GM18870 (cell line): ENCODE data around the gene MINK1.
"Not testable (repeated sequence)": the region's sequence is repeated elsewhere in the genome, so short reads cannot be mapped to it uniquely, and the experiment has no call there.

Experiments used
- ATAC-seq: cut with Tn5 transposase; IDR thresholded peaks from one replicate; pipeline ENCODE4 v1.9.1; 2021; ENCODE audit warnings: moderate library complexity; ENCODE audit not compliant: unreplicated experiment

MINK1 gene

DNA sequence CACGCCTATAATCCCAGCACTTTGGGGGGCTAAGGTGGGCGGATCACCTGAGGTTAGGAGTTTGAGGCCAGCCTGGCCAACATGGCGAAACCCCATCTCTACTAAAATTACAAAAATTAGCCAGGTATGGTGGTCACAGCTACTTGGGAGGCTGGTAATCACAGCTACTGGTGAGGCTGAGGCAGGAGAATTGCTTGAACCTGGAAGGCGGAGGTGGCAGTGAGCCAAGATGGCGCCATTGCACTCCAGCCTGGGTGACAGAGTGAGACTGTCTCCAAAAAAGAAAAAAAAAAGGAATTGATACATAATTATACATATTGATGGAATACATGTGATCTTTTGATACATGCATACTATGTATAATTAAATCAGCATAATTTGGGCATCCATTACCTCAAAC is 34.4 kb downstream of the MINK1 start:
- ATAC-seq, result not testable (repeated sequence)

DNA sequence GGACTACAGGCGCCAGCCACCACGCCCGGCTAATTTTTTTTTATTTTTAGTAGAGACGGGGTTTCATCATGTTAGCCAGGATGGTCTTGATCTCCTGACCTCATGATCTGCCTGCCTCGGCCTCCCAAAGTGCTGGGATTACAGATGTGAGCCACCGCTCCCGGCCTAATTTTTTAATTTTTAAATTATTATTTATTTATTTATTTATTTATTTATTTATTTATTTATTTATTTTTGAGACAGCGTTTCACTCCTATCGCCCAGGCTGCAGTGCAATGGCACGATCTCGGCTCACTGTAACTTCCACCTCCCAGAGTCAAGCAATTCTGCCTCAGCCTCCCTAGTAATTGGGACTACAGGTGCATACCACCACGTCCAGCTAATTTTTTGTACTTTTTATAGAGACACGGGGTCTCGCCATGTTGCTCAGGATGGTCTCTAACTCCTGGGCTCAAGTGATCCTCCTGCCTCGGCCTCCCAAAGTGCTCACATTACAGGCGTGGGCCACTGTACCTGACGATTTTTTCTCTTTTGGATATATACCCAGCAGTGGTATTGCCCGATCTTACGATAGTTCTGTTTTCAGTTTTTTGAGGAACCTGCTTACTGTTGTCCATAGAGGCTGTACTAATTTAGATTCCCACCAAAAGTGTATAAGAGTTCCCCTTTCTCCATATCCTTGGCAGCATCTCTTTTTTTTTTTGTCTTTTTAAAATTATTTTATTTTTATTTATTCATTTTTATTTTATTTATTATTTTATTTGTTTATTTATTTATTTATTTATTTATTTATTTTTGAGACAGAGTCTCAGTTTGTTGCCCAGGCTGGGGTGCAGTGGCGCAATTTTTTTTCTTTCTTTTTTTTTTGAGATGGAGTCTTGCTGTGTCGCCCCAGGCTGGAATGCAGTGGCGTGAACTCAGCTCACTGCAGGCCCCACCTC is 36.2 kb downstream of the MINK1 start:
- not testable (repeated sequence) for ATAC-seq

DNA sequence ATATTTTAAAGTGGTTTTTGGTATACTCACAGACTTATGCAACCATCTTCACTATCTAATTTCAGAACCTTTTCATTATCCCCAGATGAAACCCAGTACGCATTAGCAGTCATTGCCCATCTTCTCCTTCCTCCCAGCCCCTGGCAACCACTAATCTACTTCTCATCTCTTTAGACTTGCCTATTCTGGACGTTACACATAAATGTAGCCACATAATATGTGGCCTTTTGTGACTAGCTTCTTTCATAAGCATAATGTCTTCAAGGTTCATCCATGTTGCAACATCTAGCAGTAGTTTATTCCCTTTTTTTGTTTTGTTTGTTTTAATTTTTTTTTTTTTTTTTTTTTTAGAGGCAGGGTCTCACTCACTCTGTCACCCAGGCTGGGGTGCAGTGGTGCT is 37.7 kb downstream of the MINK1 start:
- no peak for ATAC-seq

DNA sequence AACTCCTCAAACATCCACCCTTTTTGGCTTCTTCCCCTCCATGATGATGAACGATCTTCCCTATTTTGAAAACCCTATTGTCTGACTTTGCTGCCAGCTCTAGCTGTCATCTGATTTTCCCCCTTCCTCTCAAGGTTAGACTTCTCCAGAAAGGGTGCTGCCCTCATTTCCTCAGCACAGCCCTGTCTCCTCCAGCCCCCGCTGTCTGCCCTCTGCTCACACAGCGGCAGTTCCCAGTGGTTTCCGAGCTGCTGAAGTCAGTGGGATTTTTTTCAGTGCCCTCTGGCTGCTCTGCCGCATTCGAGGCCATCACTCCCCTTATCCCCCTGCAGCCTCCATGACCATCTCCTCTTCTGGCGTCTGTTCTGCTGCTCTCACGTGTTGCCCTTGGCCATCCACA is 39.6 kb downstream of the MINK1 start:
- no peak for ATAC-seq

DNA sequence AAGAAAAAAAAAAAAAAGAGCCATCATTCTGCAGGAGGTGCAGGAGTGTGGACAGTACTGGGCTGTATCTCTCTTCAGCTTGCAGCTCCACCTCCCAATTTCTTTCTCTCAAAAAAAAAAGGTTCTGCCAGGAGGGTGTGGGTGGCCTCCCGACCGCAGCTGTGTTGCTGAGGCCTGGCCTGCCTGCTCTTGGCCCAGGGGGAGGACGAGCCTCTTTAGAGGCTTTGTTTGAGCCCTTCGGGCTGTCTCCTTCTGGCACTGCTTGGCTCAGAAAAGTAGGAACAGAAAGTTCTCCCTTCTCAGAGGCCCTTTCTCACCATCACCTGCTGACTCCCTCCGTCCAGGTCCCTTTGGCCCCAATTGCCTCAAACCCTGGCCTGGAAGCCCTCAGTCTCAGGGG is 43.9 kb downstream of the MINK1 start:
- ATAC-seq, result no peak

DNA sequence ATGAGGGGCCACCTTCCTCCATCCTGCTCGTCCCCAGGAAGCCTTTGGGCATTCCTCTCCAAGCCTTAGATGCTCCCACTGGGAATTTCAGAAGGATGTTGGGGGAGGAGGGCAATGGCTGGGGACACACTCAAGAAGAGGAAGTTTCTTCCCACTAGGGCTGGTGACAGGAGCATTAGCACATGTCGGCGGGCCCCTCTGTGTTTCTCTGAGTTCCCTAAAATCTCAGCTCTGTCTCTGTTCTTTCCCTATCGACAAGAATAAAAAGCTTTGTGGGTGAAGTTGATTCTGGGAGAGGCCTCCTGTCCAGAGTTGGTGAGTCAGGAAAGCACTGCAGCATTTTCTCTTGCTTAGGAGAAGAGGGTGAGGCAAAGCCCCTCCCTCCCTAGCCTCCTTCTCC is 46.5 kb downstream of the MINK1 start:
- ATAC-seq, result no peak

DNA sequence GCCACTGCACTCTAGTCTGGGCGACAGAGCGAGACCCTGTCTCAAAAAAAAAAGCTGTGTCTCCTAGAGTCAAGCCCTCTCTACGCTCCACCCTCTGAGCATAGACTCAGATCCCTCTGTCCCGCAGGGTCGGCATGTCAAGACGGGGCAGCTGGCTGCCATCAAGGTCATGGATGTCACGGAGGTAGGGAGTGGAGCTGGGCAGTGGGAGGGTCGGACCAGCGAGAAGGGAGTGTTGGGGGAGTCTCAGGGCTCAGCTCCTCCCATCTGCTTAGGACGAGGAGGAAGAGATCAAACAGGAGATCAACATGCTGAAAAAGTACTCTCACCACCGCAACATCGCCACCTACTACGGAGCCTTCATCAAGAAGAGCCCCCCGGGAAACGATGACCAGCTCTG is 47.7 kb downstream of the MINK1 start:
- ATAC-seq, result no peak

DNA sequence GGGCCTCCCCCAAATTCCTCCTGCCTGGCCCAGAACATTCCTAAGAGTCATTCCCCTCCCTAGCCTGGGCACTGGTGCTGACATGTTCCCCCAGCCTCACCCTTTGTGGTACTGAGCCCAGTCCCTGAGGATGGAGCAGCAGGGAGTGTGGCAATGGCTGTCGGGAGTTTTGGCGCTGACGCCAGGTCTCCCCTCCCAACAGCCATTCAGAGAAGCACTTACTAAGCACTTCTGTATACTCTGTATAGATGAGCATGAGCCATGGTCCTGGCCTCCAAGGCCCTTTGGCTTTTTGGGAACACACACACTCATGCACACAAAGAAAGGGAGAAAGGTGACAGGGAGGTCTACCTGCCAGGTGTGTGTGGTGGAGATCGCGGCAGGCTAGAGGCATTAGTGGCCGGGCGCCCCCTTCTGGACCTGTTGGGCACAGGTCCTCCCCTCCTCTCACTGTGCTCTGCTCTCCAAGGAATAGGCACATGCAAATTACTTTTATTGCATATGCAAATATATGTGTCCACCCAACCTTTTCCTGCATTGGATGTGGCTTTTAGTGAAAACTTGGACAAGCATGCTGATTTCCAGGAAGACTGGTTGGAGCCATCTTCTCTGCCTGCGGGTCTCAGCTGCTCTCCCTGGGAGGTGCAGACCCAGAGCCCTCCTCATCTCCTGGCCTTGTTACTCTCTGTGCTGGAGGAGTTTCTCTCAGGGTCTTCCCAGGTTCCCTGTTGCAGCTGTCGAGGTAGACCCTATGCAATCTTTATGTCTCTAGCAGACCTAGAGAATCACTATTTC is 48.8 kb downstream of the MINK1 start:
- ATAC-seq, result no peak

DNA sequence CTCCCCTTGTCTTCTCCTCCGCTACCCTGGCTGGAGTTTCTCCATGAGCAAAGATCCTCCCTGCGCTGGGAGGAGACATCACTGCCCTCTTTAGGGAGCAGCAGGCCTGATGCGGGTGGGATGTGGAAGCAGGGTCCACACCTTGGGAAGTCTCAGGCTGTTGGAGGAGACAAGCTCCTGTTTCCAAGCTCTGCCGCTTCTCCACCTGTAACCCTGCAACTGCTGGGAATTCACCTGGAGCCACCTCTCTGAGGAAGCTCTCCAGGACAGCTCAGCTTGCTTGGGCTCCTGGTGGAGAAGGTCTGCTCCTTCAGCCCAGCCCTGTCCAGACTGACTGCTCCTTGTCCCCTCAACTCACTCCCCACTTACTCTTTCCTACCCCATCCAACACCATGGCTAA is 51.3 kb downstream of the MINK1 start:
- no peak for ATAC-seq

DNA sequence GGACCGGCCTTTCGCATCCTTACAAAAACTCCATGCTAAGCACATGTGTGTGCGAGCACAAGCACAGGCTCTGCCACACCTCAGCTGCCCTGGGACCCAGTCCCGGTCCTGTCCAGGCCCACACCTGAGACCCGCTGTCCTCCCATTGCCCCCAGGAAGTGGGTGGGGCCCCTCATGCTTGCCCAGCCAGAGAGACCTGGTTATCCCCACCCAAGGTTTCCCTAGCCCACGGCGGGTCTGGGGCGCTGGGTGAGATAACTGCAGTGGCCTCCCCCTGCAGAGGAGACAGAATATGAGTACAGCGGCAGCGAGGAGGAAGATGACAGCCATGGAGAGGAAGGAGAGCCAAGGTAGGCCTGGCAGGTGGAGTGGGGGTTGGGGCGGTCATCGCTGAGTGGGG is 53.7 kb downstream of the MINK1 start:
- ATAC-seq, result no peak

DNA sequence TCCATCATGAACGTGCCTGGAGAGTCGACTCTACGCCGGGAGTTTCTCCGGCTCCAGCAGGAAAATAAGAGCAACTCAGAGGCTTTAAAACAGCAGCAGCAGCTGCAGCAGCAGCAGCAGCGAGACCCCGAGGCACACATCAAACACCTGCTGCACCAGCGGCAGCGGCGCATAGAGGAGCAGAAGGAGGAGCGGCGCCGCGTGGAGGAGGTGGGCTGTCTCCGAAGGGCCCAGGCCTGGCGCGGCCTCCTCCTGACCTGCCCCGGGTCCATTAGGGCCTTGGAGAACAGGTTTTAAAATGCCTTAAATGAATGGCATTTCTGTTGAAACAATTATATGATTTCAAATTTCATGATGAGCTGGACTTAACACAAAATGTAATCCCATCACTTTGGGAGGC is 54.4 kb downstream of the MINK1 start:
- ATAC-seq, result no peak

DNA sequence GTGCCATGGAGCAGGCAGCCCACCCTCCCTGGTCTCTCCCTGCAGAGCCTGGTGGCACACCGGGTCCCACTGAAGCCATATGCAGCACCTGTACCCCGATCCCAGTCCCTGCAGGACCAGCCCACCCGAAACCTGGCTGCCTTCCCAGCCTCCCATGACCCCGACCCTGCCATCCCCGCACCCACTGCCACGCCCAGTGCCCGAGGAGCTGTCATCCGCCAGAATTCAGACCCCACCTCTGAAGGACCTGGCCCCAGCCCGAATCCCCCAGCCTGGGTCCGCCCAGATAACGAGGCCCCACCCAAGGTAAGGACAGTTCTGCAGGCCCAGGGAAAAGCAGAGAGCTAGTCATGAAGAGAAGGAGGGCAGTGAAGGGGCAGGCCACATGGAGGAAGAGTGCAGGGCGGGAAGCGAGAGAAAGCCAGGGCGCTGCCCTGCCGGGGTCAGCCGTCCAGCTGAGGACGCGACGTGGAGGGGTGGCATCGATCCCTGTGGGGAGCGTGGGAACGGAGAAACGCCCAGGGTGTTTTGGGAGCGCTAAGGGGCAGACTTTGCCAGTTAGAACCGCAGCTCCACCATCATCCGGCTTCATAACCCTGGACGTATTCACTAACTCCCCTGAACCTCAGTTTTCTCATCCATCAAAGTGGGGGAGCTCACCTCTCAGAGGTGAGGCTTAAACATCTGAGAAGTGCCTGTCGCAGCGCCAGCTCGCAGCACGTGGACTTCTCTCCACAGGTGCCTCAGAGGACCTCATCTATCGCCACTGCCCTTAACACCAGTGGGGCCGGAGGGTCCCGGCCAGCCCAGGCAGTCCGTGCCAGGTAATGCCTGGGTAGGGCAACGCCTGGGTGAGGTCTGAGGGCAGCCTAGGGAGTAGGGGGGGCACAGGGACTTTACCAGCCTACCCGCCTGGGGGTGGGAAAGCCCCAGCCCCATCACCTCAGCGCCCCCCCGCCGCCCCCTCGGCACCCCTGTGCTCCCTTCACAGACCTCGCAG is 58.6 kb downstream of the MINK1 start:
- ATAC-seq, result no peak

DNA sequence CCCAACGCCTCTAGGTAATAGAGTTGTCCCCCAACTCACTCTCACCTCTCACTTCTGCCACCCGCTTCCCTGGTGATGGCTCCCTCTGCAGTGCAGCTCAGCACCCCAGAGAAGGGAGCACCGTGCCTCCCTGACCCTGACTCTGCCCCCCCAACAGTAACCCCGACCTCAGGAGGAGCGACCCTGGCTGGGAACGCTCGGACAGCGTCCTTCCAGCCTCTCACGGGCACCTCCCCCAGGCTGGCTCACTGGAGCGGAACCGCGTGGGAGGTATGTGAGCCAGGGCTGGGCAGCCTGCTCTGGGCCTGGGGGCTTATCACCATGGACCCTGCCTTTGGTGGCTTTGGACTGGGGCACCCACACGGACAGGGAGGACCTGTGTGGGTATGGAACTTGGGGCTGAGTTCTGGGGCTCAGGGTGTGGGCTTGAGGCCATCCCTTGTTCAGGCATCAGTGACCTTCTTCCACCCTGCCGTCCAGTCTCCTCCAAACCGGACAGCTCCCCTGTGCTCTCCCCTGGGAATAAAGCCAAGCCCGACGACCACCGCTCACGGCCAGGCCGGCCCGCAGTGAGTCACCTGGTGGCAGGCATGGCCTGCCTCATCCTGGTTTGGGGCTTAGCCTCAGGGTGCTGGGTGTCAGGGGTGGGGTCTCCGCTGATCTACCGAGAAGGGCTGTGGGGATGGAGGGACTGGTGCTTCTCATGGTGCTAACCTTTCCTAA is 59.5 kb downstream of the MINK1 start:
- ATAC-seq, result no peak

DNA sequence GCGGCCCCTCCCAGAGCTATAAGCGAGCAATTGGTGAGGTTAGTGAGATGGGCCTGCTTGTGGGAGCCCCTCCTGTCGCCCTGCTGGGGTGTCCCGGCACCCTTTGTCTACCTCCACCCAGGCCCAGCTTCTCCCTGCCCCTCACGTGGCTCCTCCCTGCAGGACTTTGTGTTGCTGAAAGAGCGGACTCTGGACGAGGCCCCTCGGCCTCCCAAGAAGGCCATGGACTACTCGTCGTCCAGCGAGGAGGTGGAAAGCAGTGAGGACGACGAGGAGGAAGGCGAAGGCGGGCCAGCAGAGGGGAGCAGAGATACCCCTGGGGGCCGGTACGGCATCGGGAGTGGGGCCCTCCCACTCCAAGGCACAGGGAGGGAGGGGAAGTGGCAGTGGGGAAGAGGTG is 60.1 kb downstream of the MINK1 start:
- ATAC-seq, result no peak

DNA sequence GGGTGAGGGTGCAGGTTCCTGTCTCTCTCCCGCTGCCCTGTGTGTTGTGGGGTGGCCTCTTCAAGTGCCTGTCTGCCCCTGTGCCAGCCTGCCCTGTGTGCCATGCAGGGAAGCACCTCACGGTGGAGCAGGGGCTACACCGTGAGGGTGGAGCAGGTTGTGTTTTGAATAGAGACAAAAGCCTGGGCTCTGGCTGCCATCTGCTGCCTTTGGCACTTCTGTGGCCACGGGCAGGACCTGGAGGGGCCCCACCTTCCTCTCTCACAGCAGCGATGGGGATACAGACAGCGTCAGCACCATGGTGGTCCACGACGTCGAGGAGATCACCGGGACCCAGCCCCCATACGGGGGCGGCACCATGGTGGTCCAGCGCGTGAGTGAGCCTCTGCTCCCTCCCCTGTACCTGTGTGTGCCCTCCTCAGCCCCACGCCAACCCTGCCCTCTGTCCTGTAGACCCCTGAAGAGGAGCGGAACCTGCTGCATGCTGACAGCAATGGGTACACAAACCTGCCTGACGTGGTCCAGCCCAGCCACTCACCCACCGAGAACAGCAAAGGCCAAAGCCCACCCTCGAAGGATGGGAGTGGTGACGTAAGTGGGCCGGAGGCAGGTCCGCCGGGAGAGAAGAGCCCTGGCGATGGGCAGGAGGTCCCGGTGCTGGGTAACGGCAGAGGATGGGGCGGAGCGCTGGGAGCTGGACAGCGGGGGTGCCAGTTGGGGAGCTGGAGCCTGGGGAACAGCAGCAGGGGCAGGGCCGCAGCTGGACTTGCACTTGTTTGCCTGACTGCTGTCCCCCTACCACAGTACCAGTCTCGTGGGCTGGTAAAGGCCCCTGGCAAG is 60.8 kb downstream of the MINK1 start:
- ATAC-seq, result no peak

DNA sequence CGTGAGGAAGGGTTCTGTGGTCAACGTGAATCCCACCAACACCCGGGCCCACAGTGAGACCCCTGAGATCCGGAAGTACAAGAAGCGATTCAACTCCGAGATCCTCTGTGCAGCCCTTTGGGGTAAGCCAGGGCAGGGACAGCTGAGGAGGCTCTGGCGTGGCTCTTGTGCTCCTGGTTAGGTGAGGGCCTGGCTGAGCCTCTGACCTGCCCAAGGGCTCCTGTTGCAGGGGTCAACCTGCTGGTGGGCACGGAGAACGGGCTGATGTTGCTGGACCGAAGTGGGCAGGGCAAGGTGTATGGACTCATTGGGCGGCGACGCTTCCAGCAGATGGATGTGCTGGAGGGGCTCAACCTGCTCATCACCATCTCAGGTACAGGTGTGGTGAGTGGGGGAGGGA is 62.0 kb downstream of the MINK1 start:
- no peak for ATAC-seq

DNA sequence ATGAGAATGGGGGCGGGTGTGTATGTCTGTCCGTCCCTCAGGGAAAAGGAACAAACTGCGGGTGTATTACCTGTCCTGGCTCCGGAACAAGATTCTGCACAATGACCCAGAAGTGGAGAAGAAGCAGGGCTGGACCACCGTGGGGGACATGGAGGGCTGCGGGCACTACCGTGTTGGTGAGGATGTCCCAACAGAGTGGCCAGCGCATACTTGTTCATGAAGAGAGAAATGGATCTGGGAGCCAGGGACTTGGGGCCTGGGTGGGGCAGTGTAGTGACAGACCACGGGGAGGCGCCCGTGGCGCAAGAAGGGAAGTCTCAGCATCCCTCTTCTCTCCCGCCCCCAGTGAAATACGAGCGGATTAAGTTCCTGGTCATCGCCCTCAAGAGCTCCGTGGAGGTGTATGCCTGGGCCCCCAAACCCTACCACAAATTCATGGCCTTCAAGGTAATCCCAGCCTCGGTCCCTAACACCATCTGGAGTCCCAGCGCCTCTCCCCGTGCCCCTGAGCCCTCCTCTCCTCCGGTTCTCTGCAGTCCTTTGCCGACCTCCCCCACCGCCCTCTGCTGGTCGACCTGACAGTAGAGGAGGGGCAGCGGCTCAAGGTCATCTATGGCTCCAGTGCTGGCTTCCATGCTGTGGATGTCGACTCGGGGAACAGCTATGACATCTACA is 62.7 kb downstream of the MINK1 start:
- ATAC-seq, result no peak

DNA sequence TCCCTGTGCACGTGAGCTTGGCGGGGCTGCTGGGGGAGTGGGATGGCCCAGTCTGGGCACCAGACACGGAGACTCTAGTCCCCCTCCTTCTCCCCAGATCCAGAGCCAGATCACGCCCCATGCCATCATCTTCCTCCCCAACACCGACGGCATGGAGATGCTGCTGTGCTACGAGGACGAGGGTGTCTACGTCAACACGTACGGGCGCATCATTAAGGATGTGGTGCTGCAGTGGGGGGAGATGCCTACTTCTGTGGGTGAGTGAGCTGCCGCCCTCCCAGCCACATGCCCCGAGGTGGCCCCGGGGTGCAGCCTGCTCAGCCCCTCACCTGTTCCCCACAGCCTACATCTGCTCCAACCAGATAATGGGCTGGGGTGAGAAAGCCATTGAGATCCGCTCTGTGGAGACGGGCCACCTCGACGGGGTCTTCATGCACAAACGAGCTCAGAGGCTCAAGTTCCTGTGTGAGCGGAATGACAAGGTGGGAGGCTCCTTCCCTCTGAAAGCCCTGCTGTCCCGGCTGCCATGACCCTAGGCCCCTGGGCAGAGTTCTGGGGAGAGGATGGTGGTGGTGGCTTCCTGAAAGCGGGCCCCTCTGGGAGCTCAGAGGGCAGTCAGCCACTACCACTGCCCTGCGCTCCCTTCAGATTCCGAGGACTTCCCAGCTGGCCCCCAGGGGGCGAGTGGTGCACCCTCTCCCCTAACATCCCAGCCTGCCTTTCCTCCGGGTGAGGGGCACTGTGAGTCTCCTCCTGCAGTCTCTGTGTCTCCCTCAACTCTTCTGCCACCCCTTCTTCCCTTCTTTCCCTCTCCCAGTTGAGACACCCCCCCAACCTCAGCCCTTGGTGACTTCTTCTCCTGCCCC is 63.4 kb downstream of the MINK1 start:
- ATAC-seq, result no peak
